Neural progenitor cell (in vitro differentiated cells): ENCODE data around the gene BSN.

Experiments used
- CTCF ChIP-seq: fragments of 200-600 bp; sonication (generic); IDR thresholded peaks from 2 replicates; pipeline ENCODE4 v1.5.1; 2017; ENCODE audit warnings: antibody characterized with exemption, mild to moderate bottlenecking
- EZH2 ChIP-seq: fragments of 200-600 bp; sonication (generic); IDR thresholded peaks from 2 replicates; pipeline ENCODE4 v1.6.1; 2017; ENCODE audit warnings: antibody characterized with exemption, mild to moderate bottlenecking, moderate library complexity
- EZH2phosphoT487 ChIP-seq: fragments of 200-600 bp; sonication (generic); IDR thresholded peaks from 2 replicates; pipeline ENCODE4 v1.6.1; 2017; ENCODE audit warnings: antibody characterized with exemption

- no peak for TF ChIP-seq CTCF
- TF ChIP-seq EZH2, result no peak
- TF ChIP-seq EZH2phosphoT487, result no peak
Observed at GRCh38 chr3:49518441-49518840, 35.8 kb upstream of the BSN start.
